GM19238 (cell line): ENCODE results near the gene PHF3.
"Not testable (repeated sequence)": the region's sequence is repeated elsewhere in the genome, so short reads cannot be mapped to it uniquely, and the experiment has no call there.

Experiments
- DNase-seq: peaks from one replicate; pipeline ENCODE4 v3.0.0; 2011; ENCODE audit warnings: low spot score; ENCODE audit not compliant: insufficient read length

The PHF3 gene

DNA sequence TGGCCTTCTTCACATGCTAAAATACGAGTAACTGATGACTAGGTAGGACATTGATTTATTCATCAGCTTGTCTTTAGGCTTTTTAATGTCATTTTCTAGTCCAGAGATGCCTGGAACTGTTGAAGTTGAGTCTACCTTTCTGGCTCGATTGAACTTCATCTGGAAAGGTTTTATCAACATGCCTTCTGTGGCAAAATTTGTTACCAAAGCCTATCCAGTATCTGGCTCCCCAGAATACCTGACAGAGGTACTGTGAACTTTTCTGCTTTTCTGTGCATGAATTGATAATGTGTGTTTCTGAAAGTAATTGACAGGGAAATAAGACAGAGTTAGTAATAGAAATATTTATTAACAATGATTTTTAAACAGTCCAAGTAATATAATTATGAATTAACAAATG is 71.0 kb downstream of the PHF3 start:
- no peak for DNase-seq

DNA sequence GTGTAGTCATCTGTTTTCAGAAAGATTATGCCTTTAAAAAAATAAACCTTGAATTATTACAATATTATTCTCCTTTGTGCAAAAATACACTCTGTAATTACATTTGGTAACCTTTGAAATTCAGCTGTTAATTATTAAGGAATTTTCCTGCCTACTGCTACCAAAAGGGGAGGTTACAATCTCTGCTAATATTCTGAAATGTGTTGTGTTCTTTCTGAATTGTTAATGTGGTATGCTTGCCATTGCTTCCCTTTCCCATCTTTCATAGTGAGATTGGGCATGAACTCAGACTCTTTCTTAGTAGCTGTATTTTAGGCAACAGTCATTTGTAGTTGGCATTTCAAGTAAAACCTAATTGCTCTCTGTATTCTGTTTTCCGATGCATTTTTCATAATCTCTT is 73.0 kb downstream of the PHF3 start:
- no peak for DNase-seq

DNA sequence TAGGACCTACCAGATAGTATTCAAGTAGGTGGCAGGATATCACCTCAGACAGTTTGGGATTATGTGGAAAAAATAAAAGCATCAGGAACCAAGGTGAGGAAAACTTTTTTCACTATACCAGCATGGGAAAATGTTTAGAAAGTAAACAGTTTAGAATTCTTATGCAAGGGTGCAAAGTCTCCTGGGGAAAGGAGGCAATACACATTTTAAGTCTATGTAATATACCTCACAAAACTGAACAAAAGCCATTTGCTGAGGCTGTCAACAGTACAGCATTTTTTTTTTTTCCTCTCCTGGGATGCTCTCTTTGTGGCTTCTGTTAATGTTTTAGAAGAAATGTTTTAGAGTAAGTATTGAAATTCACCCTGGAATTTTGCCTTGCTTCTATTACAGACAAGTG is 73.5 kb downstream of the PHF3 start:
- DNase-seq, result no peak

DNA sequence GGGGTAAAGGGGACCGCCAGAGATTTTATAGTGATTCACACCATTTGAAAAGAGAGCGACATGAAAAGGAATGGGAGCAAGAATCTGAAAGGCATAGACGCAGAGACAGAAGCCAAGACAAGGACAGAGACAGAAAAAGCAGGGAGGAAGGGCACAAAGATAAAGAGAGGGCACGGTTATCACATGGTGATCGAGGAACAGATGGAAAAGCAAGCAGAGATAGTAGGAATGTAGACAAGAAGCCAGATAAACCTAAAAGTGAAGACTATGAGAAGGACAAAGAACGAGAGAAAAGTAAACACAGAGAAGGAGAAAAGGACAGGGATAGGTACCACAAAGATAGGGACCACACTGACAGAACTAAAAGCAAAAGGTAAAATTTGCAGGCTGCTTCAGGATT is 77.7 kb downstream of the PHF3 start:
- DNase-seq, result no peak

DNA sequence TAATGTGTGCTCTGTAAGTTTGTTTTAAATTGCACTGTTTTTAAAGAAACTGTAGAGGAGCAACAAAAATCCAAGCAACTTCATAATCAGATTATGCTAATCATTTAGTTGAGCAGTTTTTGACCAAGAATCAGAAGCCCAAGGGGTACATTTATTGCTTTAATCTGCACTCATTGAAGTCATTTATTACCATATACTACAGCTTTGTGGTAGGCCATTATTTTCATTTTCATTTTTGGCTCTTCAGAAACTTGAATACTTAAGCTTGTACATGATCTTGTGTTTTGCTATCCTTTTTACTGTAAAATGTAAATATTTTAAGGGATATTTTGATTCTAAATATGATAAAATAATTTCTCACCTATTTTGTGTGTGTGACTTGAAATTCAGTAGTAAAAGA is 78.5 kb downstream of the PHF3 start:
- DNase-seq, result no peak

DNA sequence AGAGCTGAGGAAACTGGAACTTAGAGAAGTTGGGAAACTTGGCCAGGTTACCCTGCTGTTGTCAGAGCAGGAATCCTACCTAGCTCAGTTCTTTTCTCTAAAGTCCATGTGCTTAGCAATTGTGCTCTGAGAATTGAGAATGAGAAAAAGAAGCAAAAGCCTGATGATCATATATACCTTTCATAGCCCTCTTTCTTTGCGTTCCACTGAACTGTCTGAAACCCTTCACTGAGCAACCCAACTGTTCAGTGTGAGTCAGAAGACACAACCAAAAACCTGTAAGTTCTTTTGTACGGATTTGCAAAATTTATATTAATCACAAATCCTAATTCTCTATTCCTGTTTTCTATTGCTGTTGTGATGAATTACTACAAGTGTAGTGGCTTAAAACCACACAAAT is 80.6 kb downstream of the PHF3 start:
- no peak for DNase-seq

DNA sequence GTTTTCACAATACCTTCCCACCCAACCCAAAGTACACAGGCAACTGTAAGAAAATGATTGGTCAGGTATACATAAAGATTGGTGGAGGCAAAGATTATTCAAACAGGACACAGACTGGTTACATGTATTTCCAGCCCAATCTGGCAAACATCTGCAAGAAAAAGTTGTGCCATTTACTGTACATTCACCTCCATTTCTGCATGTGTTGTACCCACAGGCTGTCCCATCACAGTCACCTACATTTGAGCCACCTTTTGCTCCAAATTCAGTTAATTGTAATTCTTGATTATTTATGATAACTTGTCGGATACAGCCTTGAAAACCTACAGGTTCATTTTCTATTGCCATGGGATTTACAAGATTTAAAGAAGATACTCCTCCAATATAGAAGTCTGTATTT is 85.6 kb downstream of the PHF3 start:
- DNase-seq, result no peak

DNA sequence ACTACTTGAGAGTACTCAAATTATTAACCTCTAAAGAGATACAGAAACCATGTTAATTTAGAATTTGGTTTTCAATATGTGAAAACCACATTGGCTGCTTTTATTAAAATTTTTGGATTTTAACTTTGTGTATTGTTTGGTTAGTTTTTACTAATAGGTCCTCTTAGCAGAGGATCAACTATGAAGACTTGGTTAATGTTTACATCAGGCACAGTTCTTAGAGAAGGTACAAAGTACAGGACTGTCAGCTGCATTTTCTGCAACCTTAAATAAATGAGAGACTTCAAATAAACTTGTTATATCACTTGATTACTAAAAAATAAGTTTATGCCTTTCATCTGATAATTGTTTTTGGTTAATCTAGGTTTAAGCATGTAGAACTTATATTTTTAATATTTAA is 89.1 kb downstream of the PHF3 start:
- DNase-seq, result no peak

DNA sequence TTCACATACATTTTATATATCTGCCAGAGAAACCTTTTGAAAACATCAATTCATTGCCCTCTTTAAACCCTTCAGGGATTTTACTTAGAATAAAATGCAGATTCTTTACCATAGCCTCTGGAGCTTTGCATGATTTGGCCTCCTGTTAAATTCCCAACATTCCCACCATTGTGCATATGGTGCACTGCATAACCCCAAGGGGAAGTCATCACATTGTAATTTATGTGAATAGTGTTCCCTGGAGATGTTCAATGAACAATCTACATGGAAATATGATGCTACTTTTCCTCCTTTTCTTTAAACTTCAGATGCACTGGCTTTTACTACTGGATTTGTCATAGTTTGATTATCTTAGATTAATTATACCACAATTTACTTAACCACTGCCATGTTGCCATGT is 94.7 kb downstream of the PHF3 start:
- no peak for DNase-seq

DNA sequence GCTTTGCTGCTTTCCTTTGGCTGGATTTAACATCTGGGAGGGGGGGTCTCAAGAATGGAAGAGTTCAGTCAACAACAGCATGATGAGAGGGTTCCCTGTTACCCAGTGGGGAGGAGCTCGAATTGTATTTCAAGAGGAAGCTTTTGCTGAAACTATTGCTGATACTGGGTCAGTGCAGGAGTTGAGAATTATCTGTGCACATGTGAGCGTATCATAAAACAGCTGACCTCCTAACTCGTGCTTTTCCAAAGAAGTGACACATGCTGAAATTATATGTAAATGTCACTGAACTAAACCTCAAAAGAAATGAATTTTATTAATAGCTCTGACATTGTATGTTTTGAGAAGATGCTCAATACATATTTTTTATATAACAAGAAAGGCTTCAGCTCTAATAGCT is 96.3 kb downstream of the PHF3 start:
- no peak for DNase-seq

DNA sequence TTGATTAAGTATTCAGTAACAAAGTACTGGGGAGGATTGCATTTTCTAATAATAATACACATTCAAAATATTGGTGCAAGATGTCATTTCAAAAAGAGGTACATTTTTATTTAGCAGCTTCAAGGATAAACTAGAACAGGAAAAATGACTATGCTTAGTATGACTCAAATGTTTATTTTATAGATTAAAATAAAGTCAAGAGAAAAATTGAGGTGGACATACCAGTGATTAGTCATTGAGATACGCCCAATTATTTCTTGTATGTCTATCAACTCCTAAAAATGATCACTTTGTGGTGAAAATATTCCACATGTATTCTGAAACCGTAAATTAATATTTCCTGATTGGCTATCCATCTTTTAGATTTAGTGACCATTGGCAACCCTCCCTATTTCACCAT is 96.7 kb downstream of the PHF3 start:
- no peak for DNase-seq

DNA sequence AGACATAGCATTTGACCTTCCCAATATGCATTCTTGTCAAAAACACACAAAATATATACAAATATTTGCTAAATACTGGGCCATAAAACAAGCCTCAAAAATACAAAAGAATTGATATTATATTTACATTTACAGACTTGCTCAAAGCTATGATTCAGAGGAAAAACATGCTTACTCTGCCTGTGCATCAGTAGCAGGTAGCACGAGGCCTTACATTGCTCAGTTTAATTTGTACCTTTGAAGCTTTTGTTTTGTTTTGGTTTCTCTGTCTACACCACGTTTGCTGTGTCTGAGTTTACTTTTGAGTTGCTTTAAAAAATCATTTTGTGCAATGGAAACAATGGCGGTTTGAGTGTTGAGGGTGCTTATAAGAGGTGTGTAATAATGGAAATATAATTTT is 99.3 kb downstream of the PHF3 start:
- DNase-seq, result no peak

DNA sequence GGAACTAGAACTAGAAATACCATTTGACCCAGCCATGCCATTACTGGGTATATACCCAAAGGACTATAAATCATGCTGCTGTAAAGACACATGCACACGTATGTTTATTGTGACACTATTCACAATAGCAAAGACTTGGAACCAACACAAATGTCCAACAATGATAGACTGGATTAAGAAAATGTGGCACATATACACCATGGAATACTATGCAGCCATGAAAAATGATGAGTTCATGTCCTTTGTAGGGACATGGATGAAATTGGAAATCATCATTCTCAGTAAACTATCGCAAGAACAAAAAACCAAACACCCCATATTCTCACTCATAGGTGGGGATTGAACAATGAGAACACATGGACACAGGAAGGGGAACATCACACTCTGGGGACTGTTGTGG is 102.6 kb downstream of the PHF3 start:
- DNase-seq, result not testable (repeated sequence)

DNA sequence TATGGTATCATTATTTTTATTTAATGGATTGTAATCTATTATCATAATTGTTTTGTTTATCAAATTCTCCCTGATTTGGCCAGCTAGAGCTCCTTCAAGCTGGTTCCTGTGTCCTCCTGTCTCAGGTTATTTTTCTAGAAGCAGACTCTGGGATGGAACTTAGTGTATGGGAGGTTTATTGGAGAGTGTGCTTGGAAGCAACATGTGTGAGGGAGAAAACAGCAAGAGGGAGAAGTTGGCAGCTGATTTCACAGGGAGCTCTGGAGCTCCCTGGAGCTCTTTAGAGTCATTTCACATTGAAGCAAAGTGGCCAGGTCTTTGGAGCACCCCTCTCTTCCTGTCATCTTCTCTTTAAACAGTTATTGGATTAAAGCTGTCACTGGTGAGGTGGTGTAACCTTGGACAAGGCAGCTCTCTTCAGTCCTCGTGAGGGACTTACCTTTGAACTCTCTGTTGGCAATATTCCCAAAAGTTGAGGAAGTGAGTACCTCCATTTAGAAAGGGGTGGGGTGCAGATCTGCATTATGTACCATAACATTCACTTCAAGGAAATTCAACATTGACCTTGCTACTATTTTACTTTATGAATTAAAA is 103.6 kb downstream of the PHF3 start:
- DNase-seq, result no peak

DNA sequence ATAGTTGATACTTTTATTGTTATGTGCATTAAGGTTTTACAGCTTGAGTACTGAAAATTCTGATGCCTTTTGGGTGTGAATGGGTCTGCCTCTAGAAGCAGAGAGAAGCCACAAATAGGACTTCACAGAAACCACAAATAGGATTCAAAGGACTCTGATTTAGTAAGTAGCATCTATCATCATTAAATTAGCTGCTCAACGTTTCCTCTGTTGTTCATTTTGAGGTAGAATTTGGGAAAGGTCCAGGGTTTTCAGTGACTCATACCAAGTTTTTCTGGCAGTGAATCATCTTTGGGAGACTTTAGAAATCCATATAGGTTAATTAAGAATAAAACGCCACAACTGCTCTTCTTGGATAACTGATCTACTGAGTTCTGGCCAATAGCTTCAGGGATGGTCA is 105.1 kb downstream of the PHF3 start:
- DNase-seq, result no peak

DNA sequence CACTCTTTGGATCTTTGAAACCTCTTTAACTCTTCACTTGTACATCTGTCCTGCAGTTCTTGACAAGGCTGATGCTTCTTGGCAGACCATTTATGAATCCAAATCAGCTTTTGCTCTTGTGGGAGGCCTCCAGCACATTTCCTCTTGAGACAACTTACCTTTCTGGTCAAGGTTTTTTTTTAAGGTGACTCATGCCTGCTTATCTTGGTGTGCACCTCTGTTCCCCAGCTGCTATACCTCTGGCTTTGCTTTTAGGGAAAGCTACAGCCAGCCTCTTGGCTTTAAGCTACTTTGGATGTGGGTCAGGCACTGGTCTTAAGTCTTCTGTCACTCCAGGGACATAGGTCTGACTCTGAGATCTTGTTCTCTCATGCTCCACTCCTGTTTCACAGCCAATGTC is 106.5 kb downstream of the PHF3 start:
- DNase-seq, result no peak

DNA sequence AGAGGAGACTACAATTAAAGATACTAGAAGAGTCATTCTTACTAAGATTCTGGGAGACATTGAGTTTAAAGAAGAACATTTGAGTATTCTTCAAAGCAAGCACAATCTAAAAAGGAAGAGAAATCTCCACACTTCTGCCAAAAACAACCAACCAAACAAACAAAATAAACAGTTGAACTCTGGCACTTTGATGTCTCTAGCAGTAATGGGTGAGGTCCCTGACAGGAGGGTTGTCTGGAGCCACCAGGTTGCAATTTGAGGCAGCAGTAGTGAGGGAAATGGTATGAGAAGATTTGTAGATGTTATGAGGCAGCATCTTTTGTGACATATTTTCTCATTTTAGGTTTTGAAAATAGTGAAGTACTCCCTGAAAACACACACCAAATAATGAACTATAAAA is 108.1 kb downstream of the PHF3 start:
- DNase-seq, result no peak

DNA sequence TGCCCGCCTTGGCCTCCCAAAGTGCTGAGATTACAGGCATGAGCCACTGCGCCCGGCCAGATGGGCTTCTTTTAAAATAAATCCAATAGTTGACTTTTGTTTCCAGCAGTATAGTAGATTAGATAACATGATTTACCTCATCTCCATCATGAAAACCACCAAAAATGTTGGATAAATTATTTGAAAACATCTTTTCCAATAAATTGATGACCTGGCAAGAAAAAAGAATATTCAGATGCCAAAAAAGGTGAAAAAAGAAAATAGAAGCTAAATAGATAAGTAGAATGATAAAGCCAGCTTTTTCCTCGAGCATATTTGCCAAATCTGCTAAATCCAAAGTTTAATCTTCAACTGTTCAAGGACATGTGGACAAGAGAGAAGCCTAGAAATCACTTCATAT is 109.2 kb downstream of the PHF3 start:
- DNase-seq, result no peak

DNA sequence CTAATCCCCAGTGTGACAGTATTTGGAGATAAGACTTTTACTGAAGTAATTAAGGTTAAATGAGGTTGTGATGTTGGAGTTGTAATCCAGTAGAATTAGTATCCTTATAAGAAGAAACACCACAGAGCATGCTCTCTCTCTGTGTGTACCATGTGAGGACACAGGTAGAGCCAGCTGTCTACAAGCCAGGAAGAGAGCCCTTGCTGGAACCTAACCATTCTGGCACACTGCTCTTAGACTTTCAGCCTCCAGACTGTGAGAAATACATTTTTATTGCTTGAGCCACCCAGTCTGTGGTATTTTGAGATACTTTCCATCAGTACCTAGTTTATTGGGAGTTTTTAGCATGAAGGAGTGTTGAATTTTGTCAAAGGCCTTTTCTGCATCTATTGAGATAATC is 110.2 kb downstream of the PHF3 start:
- DNase-seq, result no peak

DNA sequence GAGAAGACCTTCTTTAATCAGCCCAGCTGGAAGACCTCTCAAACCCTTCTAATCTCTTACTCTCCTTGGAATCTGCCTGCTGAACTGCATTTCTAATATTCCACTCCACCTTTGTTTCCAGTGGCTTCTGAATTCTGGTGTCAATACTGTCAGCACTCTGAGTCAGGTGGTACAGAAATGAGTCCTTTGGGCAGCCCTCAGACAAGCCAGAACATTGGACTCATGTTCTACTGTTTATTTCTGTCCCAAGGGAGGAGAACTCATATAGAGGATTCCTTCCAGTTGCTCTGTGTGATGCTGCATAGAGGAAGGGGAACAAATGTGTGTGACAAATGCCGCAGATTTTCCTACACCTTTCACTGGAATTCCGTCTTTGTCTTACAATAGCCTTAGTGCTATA is 114.8 kb downstream of the PHF3 start:
- no peak for DNase-seq

DNA sequence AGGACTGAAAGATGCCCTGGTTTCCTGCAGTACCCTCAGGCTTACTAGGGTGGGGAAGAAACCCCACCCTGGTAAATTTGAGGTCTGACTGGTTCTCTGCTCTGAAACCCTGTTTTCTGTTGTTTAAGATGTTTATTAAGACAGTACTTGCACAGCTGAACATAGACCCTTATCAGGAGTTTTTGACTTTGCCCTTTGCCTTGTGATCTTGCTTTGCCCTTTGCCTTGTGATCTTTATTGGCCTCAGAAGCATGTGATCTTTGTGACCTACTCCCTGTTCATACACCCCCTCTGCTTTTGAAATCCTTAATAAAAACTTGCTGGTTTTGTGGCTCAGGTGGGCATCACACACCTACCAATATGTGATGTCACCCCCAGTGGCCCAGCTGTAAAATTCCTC is 121.7 kb downstream of the PHF3 start:
- DNase-seq, result not testable (repeated sequence)

DNA sequence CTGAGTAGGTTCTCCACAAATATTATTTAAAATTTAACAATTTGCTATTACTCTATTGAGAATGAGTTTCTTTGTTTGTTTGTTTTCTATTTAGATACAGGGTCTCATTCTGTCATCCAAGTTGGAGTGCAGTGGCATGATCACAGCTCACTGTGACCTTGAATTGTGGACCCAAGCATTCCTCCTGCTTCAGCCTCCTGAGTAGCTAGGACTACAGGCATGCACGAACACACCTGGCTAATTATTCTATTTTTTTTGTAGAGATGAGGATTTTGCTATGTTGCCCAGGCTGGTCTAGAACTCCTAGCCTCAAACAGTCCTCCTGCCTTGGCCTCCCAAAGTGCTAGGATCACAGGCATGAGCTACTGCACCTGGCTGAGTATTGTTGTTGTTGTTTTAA is 122.2 kb downstream of the PHF3 start:
- no peak for DNase-seq

DNA sequence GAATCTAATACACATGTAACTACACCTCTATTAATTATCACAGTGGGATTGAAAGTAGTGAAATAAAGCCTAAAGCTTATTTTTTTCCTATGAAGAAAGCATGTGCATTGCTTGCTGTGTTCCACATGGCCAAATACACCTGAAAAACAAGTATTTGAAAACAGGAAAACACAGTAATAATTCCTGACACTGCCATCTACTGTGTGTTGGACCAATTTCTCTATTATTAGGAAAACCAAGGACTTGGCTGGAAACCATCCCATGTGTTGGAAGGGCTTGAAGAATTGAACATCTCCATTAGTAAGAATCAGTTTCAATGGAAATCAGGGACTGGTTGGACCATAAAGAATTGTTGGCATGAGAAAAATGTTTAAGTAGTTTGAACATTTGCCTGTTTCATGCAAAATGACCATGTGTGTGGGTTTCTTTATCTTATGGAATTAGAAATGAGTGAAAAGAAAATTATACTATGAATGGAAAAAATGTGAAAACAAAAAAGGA is 124.1 kb downstream of the PHF3 start:
- DNase-seq, result no peak

DNA sequence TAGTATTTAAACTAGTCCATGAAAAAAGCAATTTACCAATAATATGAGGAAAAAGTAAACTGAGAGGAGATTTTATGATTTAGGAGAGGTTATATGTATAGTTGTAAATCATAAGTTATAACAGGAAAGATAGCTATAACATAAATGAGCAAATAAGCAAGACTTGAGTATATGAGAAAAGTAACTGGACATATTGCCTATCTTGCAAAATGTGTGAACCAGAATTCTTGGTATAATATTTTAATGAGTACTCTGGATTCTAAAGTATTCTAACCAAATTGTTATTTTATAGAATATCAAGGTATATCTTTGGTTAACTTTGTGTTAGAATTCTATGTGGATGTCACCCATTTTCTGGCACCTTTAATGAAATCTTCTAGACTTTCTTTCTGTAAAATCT is 124.6 kb downstream of the PHF3 start:
- no peak for DNase-seq
